ENCODE data around the gene LDHB. TPM values are rescaled to one million over a fixed set of nuclear protein-coding genes. Genes with fewer than 3 reads are reported as not detected.

LDHB gene
- total RNA-seq, 4 donors from 2014 or later: 384 to 506 (median 452) TPM

GRCh38 chr12:21617030-21617429 is 40.6 kb downstream of the LDHB start:
- Histone ChIP-seq H3K4me1 (peaks cover 0 to 13% (median 0%) of the 10 kb centered on the region in 3 donors), H3K9me3 (no peaks in the 10 kb centered on the region), H3K27me3 (no peaks in the 10 kb centered on the region), H3K27ac (no peak overlapping the region), H3K4me3 (no peak overlapping the region), H3K36me3 (no peaks in the 10 kb centered on the region)
- WGBS, 2 donors (ENCODE audit: low coverage in 1 of 2): 74 to 75% methylated on average over 3 of the region's 3 CpGs
- ATAC-seq: no peak
- TF ChIP-seq CTCF (IDR thresholded peaks at IDR 0.05): no peak
- no peak for TF ChIP-seq POLR2A (IDR thresholded peaks at IDR 0.05)
- no peak for TF ChIP-seq EP300 (IDR thresholded peaks at IDR 0.05)
- no peak for TF ChIP-seq POLR2AphosphoS5 (IDR thresholded peaks at IDR 0.05)

GRCh38 chr12:21615431-21615830 is 42.2 kb downstream of the LDHB start:
- H3K27me3 ChIP-seq: no peaks in the 10 kb centered on the region
- WGBS, 2 donors (ENCODE audit: low coverage in 1 of 2): 60 to 63% methylated on average over 1 of the region's 1 CpG
- no peak for ATAC-seq
- no peak overlapping the region for H3K27ac ChIP-seq
- TF ChIP-seq CTCF (IDR thresholded peaks at IDR 0.05) (no peak), EP300 (IDR thresholded peaks at IDR 0.05) (no peak), POLR2AphosphoS5 (IDR thresholded peaks at IDR 0.05) (no peak), POLR2A (IDR thresholded peaks at IDR 0.05) (no peak)
- peaks cover 0 to 13% (median 0%) of the 10 kb centered on the region in 3 donors for H3K4me1 ChIP-seq
- no peak overlapping the region for H3K4me3 ChIP-seq
- H3K36me3 ChIP-seq: no peaks in the 10 kb centered on the region
- no peaks in the 10 kb centered on the region for H3K9me3 ChIP-seq

GRCh38 chr12:21614506-21614905 is 43.1 kb downstream of the LDHB start:
- 92 to 93% methylated on average over 2 of the region's 2 CpGs for WGBS, 2 donors (ENCODE audit: low coverage in 1 of 2)
- no peak overlapping the region for H3K4me3 ChIP-seq
- no peak overlapping the region for H3K27ac ChIP-seq
- no peak for ATAC-seq
- peaks cover 0 to 13% (median 0%) of the 10 kb centered on the region in 3 donors for H3K4me1 ChIP-seq
- no peaks in the 10 kb centered on the region for H3K27me3 ChIP-seq
- no peaks in the 10 kb centered on the region for H3K9me3 ChIP-seq
- TF ChIP-seq POLR2AphosphoS5 (IDR thresholded peaks at IDR 0.05): no peak
- no peaks in the 10 kb centered on the region for H3K36me3 ChIP-seq

GRCh38 chr12:21613931-21614330 is 43.7 kb downstream of the LDHB start:
- H3K27me3 ChIP-seq: no peaks in the 10 kb centered on the region
- no peak overlapping the region for H3K4me3 ChIP-seq
- H3K36me3 ChIP-seq: no peaks in the 10 kb centered on the region
- peaks cover 0 to 13% (median 0%) of the 10 kb centered on the region in 3 donors for H3K4me1 ChIP-seq
- H3K27ac ChIP-seq: no peak overlapping the region
- 60 to 61% methylated on average over 2 of the region's 2 CpGs for WGBS, 2 donors (ENCODE audit: low coverage in 1 of 2)
- TF ChIP-seq POLR2AphosphoS5 (IDR thresholded peaks at IDR 0.05) (no peak), CTCF (IDR thresholded peaks at IDR 0.05) (no peak), EP300 (IDR thresholded peaks at IDR 0.05) (no peak), POLR2A (IDR thresholded peaks at IDR 0.05) (no peak)
- H3K9me3 ChIP-seq: no peaks in the 10 kb centered on the region
- ATAC-seq: no peak

GRCh38 chr12:21608196-21608595 is 49.4 kb downstream of the LDHB start:
- no peaks in the 10 kb centered on the region for H3K36me3 ChIP-seq
- no peak overlapping the region for H3K27ac ChIP-seq
- H3K4me3 ChIP-seq: no peak overlapping the region
- no peaks in the 10 kb centered on the region for H3K4me1 ChIP-seq
- H3K9me3 ChIP-seq: no peaks in the 10 kb centered on the region
- no peak for ATAC-seq
- TF ChIP-seq EP300 (IDR thresholded peaks at IDR 0.05) (no peak), POLR2AphosphoS5 (IDR thresholded peaks at IDR 0.05) (no peak), POLR2A (IDR thresholded peaks at IDR 0.05) (no peak), CTCF (IDR thresholded peaks at IDR 0.05) (no peak)
- no peaks in the 10 kb centered on the region for H3K27me3 ChIP-seq

All from gastroesophageal sphincter (tissue), 4 donors.